GM12878 (cell line): ENCODE data around the gene KLRD1. TPM values are rescaled to one million over a fixed set of nuclear protein-coding genes. Genes with fewer than 3 reads are reported as not detected.

ENCODE experiments used
- ATF7 ChIP-seq: fragments of 450-650 bp; IDR thresholded peaks from 2 replicates; pipeline ENCODE4 v1.6.1; 2016; ENCODE audit warnings: low read depth, mild to moderate bottlenecking
- BCL11A ChIP-seq: IDR thresholded peaks from 2 replicates; pipeline ENCODE4 v1.6.1; 2011; ENCODE audit warnings: low read depth, low read length
- BHLHE40 ChIP-seq, 2 experiments: fragments of 450-650 bp in 1 of 2; IDR thresholded peaks; 2 replicates each; pipeline ENCODE4 v1.6.1; 2011 to 2017; ENCODE audit warnings: low read depth in 2 of 2, borderline replicate concordance in 1 of 2, improper control_type of control experiment in 1 of 2, low read length in 1 of 2, mild to moderate bottlenecking in 1 of 2
- EZH2 ChIP-seq: IDR thresholded peaks from 2 replicates; pipeline ENCODE4 v1.6.1; 2012; ENCODE audit warnings: low read depth, mild to moderate bottlenecking, control low read depth, inconsistent platforms, low read length, borderline replicate concordance; ENCODE audit not compliant: control insufficient read depth
- FOS ChIP-seq: IDR thresholded peaks from 3 replicates; pipeline ENCODE4 v1.6.1; 2011; ENCODE audit warnings: borderline replicate concordance; ENCODE audit not compliant: insufficient read length; ENCODE audit errors: extremely low read depth
- HCFC1 ChIP-seq: fragments of 150-350 bp; IDR thresholded peaks from 2 replicates; pipeline ENCODE4 v1.6.1; 2014; ENCODE audit warnings: low read length
- IKZF1 ChIP-seq: fragments of 450-650 bp; conservative IDR thresholded peaks from 2 replicates; pipeline ENCODE4 v1.6.1; 2017; ENCODE audit warnings: antibody characterized with exemption, mild to moderate bottlenecking
- IRF4 ChIP-seq: IDR thresholded peaks from 2 replicates; pipeline ENCODE4 v1.6.1; 2011; ENCODE audit warnings: low read depth, low read length
- JUNB ChIP-seq: IDR thresholded peaks from 2 replicates; pipeline ENCODE4 v1.6.1; 2016; ENCODE audit warnings: antibody characterized with exemption, mild to moderate bottlenecking
- KDM1A ChIP-seq: fragments of 200-600 bp; sonication (generic); IDR thresholded peaks from 2 replicates; pipeline ENCODE4 v1.6.1; 2016; ENCODE audit warnings: borderline replicate concordance
- MEF2B ChIP-seq: fragments of 450-650 bp; IDR thresholded peaks from 2 replicates; pipeline ENCODE4 v1.6.1; 2018; ENCODE audit warnings: mild to moderate bottlenecking, moderate library complexity; ENCODE audit not compliant: partially characterized antibody, poor library complexity, severe bottlenecking
- POU2F2 ChIP-seq: IDR thresholded peaks from 3 replicates; pipeline ENCODE4 v1.6.1; 2011; ENCODE audit warnings: low read depth, mild to moderate bottlenecking, low read length, borderline replicate concordance
- RUNX3 ChIP-seq: IDR thresholded peaks from 2 replicates; pipeline ENCODE4 v1.6.1; 2012; ENCODE audit warnings: low read length, inconsistent platforms
- SPI1 ChIP-seq: IDR thresholded peaks from 2 replicates; pipeline ENCODE4 v1.6.1; 2011; ENCODE audit warnings: low read depth, mild to moderate bottlenecking, low read length, moderate library complexity, borderline replicate concordance; ENCODE audit not compliant: insufficient read depth
- SUZ12 ChIP-seq: fragments of 200-600 bp; sonication (generic); IDR thresholded peaks from one replicate; pipeline ENCODE4 v1.6.1; 2018; ENCODE audit warnings: antibody characterized with exemption, mild to moderate bottlenecking; ENCODE audit not compliant: unreplicated experiment
- YBX1 ChIP-seq: fragments of 450-650 bp; IDR thresholded peaks from 2 replicates; pipeline ENCODE4 v1.6.1; 2016; ENCODE audit warnings: antibody characterized with exemption
- ZBED1 ChIP-seq: IDR thresholded peaks from 2 replicates; pipeline ENCODE4 v1.6.1; 2016; ENCODE audit warnings: borderline replicate concordance
- ZNF217 ChIP-seq: fragments of 450-650 bp; IDR thresholded peaks from 2 replicates; pipeline ENCODE4 v1.6.1; 2017; ENCODE audit warnings: antibody characterized with exemption, mild to moderate bottlenecking
- ZZZ3 ChIP-seq: IDR thresholded peaks from 2 replicates; pipeline ENCODE4 v1.6.1; 2011; ENCODE audit warnings: low read depth; ENCODE audit not compliant: control insufficient read depth, insufficient read length
- polyA plus RNA-seq, 11 experiments: library from polyadenylated mRNA; depleted of rRNA in 4 of 11; unstranded in 6 of 11; stranded (reverse) in 5 of 11; fragments of >200 nt; fragmentation: Nextera tagmentation in 4 of 11; fragmentation: Illumina TruSeq in 1 of 11; extraction: Ambion mirVana in 4 of 11; extraction: Trizol in 1 of 11; gene quantifications; 1 replicate in 1 of 11; 2 replicates in 10 of 11; pipeline versions ENCODE4 v1.2.1 to v1.2.3, GENCODE V29; 2011 to 2016; ENCODE audit warnings: inconsistent platforms in 2 of 11, missing spikeins in 2 of 11, low read depth in 1 of 11
- total RNA-seq, 4 experiments: library from RNA; depleted of rRNA in 3 of 4; stranded (reverse); fragments of >200 nt in 3 of 4; fragmentation: Illumina TruSeq in 1 of 4; extraction: Trizol in 1 of 4; gene quantifications; 2 replicates each; pipeline versions ENCODE4 v1.2.1 to v1.2.3, GENCODE V29; 2013 to 2021
- TF ChIP-seq, protein P1 (sequence below): IDR thresholded peaks from 2 replicates; pipeline ENCODE4 v1.6.1; 2012; ENCODE audit warnings: improper control_type of control experiment, low read depth, low read length; ENCODE audit not compliant: insufficient replicate concordance
- TF ChIP-seq, protein P2 (sequence below): fragments of 450-650 bp; IDR thresholded peaks from 2 replicates; pipeline ENCODE4 v1.6.1; 2018; ENCODE audit warnings: mild to moderate bottlenecking, low read depth, moderate library complexity; ENCODE audit not compliant: partially characterized antibody
- TF ChIP-seq, protein P3 (sequence below): fragments of 450-650 bp; conservative IDR thresholded peaks from 2 replicates; pipeline ENCODE4 v1.6.1; 2017; ENCODE audit warnings: mild to moderate bottlenecking, moderate library complexity

Gene KLRD1
- total and polyA plus RNA-seq, 10 of the 15 experiments (the other 5 are each of a cell fraction or from before 2014, with no cell fraction given) = under 0.01 to 0.50 (median 0.13) TPM; not detected in 4

DNA sequence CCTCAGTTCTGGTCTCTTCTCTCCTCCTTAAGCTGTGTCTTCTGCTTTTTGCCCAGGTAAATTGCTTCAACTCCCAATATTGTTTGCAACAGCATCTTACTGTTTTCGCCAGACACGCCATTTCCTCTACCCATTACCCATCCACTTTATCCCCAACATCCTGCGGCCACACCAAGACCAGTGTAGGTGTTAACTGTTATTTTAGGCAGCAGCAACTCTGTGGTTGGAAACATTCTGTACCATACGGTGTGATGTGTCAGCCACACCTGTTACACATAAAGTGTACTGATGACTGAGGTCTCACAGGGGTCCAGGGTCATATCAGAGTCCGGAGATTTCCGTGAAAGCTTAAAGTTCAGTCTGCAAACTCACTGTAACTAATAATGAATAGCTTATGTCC, 21.8 kb upstream of the KLRD1 start (continued):
- TF ChIP-seq, protein P1, sequence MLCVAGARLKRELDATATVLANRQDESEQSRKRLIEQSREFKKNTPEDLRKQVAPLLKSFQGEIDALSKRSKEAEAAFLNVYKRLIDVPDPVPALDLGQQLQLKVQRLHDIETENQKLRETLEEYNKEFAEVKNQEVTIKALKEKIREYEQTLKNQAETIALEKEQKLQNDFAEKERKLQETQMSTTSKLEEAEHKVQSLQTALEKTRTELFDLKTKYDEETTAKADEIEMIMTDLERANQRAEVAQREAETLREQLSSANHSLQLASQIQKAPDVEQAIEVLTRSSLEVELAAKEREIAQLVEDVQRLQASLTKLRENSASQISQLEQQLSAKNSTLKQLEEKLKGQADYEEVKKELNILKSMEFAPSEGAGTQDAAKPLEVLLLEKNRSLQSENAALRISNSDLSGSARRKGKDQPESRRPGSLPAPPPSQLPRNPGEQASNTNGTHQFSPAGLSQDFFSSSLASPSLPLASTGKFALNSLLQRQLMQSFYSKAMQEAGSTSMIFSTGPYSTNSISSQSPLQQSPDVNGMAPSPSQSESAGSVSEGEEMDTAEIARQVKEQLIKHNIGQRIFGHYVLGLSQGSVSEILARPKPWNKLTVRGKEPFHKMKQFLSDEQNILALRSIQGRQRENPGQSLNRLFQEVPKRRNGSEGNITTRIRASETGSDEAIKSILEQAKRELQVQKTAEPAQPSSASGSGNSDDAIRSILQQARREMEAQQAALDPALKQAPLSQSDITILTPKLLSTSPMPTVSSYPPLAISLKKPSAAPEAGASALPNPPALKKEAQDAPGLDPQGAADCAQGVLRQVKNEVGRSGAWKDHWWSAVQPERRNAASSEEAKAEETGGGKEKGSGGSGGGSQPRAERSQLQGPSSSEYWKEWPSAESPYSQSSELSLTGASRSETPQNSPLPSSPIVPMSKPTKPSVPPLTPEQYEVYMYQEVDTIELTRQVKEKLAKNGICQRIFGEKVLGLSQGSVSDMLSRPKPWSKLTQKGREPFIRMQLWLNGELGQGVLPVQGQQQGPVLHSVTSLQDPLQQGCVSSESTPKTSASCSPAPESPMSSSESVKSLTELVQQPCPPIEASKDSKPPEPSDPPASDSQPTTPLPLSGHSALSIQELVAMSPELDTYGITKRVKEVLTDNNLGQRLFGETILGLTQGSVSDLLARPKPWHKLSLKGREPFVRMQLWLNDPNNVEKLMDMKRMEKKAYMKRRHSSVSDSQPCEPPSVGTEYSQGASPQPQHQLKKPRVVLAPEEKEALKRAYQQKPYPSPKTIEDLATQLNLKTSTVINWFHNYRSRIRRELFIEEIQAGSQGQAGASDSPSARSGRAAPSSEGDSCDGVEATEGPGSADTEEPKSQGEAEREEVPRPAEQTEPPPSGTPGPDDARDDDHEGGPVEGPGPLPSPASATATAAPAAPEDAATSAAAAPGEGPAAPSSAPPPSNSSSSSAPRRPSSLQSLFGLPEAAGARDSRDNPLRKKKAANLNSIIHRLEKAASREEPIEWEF = no peak
- TF ChIP-seq IRF4 (no peak), JUNB (no peak), KDM1A (no peak), SPI1 (no peak), MEF2B (peak; percentile 88), POU2F2 (0 out of 3 replicates have a peak, but pooled peaks have one; percentile 32), YBX1 (no peak), EZH2 (no peak), ZZZ3 (no peak), FOS (no peak), BHLHE40 (IDR thresholded peaks at IDR 0.05; ENCODE audit: borderline replicate concordance in 1 of 2, low read depth in 2 of 2, low read length in 1 of 2) (peak in 1 of 2 experiments; percentile 40; a peak in 1 of 4 replicates), RUNX3 (peak; percentile 98), ATF7 (no peak; the same call in 1 of the 2 replicates), SUZ12 (no peak), BCL11A (peak; percentile 86; the same call in 1 of the 2 replicates), IKZF1 (peak; percentile 76), ZBED1 (peak; percentile 88; the same call in 1 of the 2 replicates), HCFC1 (no peak), ZNF217 (no peak)
- TF ChIP-seq, protein P2, sequence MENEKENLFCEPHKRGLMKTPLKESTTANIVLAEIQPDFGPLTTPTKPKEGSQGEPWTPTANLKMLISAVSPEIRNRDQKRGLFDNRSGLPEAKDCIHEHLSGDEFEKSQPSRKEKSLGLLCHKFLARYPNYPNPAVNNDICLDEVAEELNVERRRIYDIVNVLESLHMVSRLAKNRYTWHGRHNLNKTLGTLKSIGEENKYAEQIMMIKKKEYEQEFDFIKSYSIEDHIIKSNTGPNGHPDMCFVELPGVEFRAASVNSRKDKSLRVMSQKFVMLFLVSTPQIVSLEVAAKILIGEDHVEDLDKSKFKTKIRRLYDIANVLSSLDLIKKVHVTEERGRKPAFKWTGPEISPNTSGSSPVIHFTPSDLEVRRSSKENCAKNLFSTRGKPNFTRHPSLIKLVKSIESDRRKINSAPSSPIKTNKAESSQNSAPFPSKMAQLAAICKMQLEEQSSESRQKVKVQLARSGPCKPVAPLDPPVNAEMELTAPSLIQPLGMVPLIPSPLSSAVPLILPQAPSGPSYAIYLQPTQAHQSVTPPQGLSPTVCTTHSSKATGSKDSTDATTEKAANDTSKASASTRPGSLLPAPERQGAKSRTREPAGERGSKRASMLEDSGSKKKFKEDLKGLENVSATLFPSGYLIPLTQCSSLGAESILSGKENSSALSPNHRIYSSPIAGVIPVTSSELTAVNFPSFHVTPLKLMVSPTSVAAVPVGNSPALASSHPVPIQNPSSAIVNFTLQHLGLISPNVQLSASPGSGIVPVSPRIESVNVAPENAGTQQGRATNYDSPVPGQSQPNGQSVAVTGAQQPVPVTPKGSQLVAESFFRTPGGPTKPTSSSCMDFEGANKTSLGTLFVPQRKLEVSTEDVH = no peak
- TF ChIP-seq, protein P3, sequence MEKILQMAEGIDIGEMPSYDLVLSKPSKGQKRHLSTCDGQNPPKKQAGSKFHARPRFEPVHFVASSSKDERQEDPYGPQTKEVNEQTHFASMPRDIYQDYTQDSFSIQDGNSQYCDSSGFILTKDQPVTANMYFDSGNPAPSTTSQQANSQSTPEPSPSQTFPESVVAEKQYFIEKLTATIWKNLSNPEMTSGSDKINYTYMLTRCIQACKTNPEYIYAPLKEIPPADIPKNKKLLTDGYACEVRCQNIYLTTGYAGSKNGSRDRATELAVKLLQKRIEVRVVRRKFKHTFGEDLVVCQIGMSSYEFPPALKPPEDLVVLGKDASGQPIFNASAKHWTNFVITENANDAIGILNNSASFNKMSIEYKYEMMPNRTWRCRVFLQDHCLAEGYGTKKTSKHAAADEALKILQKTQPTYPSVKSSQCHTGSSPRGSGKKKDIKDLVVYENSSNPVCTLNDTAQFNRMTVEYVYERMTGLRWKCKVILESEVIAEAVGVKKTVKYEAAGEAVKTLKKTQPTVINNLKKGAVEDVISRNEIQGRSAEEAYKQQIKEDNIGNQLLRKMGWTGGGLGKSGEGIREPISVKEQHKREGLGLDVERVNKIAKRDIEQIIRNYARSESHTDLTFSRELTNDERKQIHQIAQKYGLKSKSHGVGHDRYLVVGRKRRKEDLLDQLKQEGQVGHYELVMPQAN = no peak
